GOT3 (cell line): ENCODE measurements around the gene CBR4.
A peak's percentile ranks its signal among the peaks of the same experiment; 100 is the strongest.
"Not testable (repeated sequence)": the region's sequence is repeated elsewhere in the genome, so short reads cannot be mapped to it uniquely, and the experiment has no call there.

Source experiments
- DNase-seq: peaks from one replicate; lab custom pipeline; 2025; ENCODE audit warnings: mixed read lengths; lab: John Stamatoyannopoulos, UW

Gene CBR4

GRCh38 chr4:169010125-169011023 lies at the start of gene CBR4:
TSS of gene CBR4 (minus strand) at chr4:169010255. CDS start at chr4:169010089, 166 bp downstream.
- DNase-seq = peak; percentile 51

GRCh38 chr4:169059306-169060211 lies 49.5 kb upstream of the CBR4 start:
- DNase-seq = no peak

- DNase-seq = no peak
Measured at GRCh38 chr4:169058312-169058711, 48.3 kb upstream of the CBR4 start.

- no peak for DNase-seq
Measured at GRCh38 chr4:169054879-169055278, 44.8 kb upstream of the CBR4 start.

DNA sequence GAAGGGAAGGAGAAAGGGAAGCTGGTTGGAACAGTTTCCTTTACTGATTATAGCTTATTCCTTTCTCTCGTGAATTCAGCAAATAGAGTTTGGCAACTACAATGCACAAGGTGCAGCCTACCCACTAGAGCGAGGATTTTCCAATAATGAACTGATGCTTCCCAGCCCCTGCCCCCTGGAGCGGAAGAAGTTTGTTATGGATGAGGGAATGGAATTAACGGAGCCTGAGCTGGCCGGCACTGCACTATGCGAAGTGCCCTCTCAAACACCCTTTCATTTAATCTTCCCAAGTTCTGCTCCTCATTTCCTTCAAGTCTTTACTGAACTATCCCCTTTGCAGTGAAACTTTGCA lies 42.5 kb upstream of the CBR4 start:
- DNase-seq = no peak

DNA sequence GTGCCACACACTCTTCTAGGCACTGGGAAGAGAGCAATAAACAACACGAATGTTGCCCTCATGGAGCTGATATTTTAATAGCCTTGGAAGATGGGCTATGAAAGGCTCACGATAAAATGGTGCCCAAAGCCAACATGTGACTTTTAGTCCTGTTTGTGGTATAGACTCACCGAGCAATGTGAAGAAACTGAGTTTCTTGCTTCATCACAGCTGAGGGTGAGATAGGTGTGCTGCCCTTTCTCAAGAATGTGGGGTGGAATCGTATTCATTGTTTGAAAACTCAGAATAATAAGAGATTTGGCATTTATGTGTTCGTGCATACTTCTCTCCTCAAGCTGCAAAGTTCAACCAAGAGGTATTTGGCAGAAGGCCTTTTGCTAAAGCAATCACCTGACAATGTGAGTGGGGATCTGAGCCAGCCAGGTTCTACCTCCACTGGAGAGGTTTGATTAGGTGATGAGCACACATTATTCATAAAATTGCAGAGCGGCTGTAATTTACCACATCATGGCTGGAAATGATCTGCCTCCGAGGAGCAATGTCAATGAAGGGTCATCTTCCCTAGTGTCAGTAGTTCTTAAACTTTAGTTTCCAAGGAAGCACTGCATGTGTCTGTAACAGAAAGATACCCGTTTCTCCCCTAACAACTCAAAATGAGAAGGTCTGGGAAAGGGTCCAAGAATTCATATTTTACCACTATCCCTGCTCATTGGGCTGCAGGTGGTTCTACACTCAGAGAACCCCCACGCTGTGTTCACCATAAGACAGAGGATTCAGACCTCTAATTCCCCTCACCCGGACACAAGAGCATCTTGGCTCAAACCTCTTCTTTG lies 41.9 kb upstream of the CBR4 start:
- no peak for DNase-seq

GRCh38 chr4:169050881-169051760 lies 41.1 kb upstream of the CBR4 start:
- DNase-seq = no peak

DNA sequence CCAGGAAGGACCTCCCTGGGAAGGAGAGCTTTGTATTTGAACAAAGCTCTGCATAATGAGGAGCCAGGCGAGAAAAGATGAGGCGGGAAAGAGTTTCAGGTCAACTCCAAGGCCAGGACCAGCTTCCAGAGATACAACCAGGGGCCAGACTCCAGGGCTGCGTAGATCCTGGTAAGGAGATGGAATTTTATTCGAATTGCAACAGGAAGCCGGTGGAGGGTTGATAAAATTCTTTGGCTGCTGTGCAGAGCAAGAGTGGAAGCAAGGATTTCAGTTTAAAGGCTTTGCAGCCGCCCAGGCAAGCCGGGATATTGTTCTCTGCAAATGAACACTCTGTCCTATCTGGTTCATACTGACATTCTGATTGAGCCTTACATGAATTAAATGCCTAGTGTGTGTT lies 40.2 kb upstream of the CBR4 start:
- no peak for DNase-seq

DNA sequence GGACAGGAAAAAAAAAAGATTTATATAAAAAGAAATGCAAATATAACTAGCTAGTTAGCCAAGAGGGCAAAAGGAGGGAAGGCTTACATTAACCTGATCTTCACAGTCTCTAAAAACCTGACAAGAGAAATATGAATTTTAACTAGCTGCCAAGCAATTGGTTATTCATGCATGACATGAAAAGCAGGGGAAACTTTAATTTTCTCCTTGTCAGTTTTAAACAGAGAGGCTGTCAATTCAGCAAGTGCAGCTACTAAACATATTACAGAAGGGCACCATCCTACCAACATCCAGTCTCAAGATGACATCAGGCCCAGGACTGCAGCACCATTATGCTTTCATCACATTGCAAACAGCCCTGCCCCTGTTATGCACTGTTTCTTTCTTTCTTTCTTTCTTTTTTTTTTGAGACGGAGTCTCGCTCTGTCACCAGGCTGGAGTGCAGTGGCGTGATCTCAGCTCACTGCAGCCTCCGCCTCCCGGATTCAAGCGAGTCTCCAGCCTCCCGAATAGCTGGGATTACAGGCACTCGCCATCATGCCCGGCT lies 38.9 kb upstream of the CBR4 start:
- DNase-seq = no peak

DNA sequence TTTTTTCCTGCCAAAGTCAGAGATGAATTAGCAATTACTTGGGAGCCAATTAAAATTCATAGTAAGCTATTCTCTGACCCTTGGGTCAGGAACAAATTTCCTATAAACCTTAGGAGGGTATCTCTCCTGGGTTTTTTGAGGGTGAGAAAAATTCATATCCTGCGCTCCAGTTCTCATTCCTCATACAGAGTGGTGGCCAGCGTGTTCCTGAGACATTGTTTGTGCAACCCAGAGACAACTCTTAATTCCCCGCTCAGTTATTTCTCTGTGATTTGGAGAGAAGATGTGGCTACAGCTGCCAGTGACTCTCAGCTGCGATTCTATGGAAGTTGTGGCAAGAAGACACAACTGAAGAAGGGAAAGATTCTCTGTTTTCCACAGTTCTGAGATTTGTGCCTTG lies 37.9 kb upstream of the CBR4 start:
- no peak for DNase-seq

DNA sequence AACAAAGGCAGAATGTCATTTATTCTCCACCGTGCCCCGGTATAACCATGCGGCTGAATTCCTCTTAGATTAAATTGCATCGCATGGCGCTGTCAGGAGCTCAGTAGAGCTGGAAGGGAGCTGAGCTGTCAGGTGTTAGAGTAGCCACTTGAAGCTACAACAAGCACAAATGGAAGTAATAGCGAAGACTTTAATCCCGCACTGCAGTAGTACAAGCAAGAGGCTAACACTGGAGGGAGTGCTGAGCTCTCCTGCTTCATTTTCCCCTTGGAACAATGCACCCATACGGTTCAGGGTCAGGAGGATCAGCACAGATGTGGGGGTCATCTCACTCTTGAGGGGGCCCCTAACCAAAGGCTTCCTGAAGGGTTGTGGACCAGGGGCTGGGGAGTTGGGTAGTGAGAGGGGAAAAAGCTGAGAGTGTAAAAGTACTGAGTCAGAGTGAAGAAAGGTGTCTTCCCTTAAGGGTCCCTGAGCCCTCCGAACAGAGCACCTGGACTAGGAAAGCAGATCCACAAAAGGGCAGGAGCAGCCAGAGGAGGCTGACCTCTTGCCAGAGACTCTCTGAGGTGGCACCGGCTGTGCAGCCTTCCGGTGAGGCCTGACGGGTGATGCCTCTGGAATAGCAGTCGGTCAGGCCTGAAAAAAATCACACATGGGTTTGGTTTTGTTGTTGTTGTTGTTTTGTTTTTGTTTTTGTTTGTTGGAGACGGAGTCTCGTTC lies 36.0 kb upstream of the CBR4 start:
- no peak for DNase-seq

GRCh38 chr4:169044714-169045447 lies 34.8 kb upstream of the CBR4 start:
- DNase-seq = no peak

DNA sequence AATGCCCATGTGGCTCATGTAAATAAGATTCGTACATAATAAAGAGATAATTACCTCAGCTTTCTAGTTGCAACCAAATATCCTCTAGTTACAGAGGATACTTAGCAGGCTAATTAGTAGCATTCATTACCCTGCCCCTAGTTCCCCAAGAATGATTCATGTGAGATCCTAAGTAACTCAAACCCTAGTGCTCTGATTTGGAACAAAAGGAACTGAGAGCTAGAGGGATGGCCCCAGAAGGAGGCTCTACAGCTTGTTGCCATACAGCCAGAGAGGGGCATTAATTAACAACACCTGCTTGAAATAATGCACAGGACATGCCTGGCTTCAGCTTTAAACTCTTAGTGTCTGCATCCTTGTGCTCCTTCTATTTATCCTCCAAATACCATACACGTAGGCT lies 32.6 kb upstream of the CBR4 start:
- no peak for DNase-seq

DNA sequence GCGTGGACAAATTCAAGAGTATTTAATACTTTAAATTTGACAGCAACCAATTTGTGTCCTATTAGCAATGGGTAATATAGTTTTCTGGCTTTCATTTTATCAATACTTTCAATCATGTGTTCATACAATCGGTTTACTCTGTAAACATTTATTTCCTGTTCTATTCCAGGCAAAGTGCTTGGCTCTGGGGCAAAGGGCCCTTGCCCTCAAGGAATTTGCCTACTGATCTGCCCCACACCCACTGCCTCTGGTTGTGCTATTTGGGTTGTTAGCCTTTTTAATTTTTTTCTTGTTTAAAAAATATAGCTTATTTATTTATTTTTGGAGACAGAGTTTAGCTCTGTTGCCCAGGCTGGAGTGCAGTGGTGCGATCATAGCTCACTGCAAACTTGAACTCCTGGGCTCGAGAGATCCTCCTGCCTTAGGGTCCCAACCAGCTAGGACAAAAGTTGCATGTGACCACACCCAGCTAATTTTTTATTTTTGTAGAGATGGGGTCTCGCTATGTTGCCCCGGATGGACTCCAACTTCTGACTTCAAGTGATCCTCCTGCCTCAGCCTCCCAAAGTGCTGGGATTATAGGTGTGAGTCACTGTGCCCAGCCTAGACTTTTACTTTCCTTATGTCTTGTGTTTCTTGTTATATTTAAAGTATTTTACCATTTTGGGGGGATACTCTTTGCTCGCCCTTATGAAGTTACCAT lies 30.7 kb upstream of the CBR4 start:
- no peak for DNase-seq

DNA sequence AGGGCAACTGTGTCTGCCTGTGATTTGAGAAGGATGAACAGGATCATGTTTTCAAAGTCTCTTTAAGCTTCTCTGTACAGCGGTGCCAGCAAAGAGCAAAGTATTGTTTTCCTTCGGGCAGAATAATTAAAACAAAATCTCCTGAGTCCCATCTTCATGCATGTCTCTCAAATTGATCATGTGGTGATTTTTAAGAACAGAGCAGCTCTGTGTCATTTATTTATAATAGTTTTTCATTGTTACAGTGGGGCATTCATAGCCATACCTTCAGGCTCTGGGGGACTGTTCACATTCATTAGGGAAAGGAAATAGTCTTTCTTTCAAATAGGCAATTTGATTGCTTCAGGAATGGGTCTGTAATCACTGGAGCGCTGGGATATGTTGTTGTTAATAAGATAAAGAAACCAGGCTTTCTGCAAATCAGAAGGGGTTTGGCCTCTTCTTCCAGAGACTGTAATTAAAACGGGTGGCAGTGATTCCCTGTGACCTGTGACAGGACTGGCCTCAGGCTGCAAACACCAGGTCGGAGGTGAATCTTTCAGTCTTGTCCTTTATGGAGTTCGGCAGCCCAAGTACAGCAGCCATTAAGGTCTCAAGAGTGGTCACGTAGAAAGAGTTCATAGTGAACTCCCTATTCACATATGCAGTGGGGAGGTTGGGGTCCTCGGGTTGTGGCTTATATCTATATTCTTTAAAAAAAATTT lies 29.3 kb upstream of the CBR4 start:
- no peak for DNase-seq

GRCh38 chr4:169037506-169037905 lies 27.5 kb upstream of the CBR4 start:
- DNase-seq = no peak

GRCh38 chr4:169035871-169036620 lies 26.0 kb upstream of the CBR4 start:
- not testable (repeated sequence) for DNase-seq
